HL-60/S4 treated with retinoic acid at 250 ng/mL for 4 days and 3 days (cell line): ENCODE results near the gene C17orf50.

Source experiments
- in situ Hi-C: fragments of 300-500 bp; cut with MboI; formaldehyde crosslinking; loops from 2 replicates; pipeline ENCODE4 v1.7.0; 2022; ENCODE audit warnings: low sequenced_read_pairs

C17orf50 gene

DNA sequence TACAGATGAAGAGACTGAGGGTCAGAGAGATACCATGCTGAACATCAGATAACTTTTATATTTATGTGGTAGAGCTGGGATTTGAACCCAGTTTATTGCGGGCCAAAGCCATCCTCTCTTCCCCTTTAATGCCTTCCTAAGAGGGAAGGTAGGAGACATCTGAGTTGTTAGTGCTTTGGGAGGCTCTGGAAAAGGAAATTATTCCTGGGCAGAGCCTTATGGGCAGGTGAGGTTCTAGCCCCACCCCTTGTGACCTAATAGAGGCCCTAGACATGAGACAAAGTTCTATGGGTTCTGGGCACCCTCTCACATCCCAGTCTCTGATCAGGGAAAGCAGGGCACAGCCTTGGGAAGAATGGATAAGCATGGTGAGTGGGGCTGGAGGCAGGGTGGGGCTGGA, at the start of gene C17orf50:
C17orf50 (plus strand) TSS at position 301 of the 400 bp plus-strand sequence; CDS start at position 356, 55 bp downstream.
- in situ Hi-C loops, result no loop called here

DNA sequence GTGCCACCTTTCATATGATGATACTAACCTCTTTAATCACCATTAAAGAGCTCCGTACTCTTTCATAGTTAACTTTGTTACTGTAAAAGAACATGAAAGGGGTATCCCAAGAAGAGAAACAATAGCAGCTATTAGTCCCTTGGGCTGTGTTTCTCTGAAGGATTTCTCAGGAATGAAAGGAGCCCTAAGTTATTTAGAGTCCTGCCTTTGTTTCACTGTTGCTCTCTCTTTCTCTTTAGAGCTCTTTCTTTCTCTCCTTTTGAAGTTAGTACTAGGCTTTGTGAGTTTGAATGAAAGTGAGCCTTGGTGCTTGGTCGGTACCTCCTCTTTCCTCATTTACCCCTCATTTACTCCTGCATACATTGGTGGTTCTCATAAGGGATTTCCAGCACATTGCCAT, 49.7 kb upstream of the C17orf50 start:
- in situ Hi-C loops, result no loop called here

DNA sequence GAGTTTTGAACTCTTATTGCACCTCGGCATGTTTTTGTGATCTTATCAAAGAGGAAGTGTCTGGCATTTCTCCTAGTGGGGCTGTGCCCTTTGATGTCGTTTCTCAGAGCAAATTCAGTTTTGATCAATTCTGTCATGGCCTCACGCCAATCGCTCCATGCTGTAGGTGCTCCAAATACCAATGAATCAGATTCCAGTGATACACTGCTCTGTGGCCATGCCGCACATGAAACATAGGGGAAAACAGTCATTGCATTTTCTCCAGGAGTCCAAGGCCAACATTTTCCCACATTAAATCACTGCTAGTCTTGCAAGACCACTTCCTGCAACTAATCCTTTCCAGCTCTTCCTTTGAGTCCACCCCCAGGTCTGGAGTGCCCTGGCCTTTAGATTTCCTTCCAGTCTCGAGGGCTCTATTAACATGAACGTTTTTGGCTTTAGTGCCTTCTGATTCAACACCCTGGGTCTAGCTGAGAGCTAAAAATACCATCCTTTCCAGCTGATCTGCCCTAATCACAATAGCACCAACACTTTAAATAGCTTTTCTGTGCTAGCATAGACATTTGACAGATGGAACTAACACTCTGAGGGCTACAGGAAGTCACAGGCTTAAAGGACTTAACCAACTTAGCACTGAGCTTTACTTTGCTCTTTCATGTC, 47.5 kb upstream of the C17orf50 start:
- in situ Hi-C loops, result no loop called here

DNA sequence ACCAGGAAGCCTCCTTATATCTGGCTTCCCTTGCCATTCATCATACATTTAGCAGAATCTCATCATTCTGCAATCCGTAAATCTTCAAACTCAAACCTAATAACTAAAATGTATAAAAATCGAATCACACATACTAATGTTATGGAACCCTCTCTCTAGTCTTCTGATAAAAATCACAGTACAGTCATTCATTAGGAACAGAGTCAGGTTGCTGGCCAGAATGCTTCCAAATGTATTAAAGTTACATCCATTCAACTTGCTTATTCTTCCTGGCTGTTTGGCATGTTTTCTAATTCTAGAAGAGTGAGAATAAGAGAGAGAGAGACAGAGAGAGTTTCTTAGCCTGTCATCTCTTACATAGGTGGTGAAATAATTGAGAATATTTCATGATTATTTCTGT, 45.7 kb upstream of the C17orf50 start:
- in situ Hi-C loops, result no loop called here

DNA sequence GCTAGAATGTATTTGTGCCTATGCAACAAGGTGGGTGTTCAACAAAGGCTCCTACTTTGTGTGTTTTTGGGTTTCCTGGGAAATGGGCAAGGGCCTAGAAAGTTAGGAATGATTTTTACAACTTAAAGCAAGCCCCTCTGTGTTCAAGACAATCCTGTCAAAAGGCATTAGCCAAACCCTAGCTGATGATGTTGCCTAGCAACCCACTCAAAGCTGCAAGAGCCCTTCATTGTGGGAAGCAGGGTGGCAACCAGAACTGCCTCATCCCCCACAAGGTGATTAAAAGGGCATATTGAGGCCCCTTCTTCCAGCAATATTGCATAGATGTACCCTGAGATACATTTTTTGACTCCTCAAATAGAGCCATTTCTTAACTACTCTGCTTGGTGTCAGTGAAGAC, 45.3 kb upstream of the C17orf50 start:
- in situ Hi-C loops, result no loop called here

GRCh38 chr17:35716173-35716572, 44.5 kb upstream of the C17orf50 start:
- in situ Hi-C loops, result no loop called here

- in situ Hi-C loops, result no loop called here
These were observed 43.7 kb upstream of the C17orf50 start for GRCh38 chr17:35716897-35717465.

DNA sequence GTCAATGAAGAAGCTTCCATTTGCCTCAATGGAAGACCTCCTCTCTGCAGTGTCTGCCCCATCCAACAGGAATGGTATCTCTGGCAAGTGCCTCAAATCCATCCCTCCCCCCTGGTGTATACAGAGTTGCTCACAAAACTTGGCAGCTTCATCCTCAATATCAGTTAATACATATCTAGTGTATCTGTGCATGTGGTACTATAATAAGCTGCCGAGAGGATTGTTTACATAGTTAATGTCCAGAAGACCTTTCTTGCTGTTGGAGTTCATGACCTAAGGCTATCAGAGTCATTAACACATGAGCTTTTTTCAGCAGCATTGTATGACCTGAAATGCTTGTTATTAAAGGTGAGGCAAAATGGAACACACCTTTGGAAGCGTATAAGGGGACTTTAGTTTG, 43.2 kb upstream of the C17orf50 start:
- in situ Hi-C loops, result no loop called here

- in situ Hi-C loops, result no loop called here
These were observed 37.0 kb upstream of the C17orf50 start for GRCh38 chr17:35723735-35724134.

GRCh38 chr17:35725058-35725457, 35.6 kb upstream of the C17orf50 start:
- in situ Hi-C loops, result loop anchor here (25.0 kb wide), 2 partner anchors 113 to 413 kb away; no protein-coding TSS in a partner anchor

DNA sequence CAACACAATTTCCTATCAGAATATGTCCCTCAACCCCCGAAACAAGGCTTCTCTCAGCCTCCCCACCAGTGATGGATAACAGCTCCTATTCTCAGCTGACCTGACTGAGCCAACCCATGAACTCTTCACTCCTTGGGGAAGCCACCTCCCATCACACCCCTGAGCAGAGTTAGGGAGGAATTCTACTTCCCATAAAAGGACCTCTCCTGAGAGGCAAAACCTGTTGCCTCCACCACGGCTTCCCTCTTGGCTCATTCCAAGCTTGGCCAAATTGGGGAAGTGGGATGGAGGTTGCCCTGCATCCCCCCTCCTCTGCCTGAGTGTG, 34.9 kb upstream of the C17orf50 start:
- in situ Hi-C loops, result loop anchor here (25.0 kb wide), 2 partner anchors 113 to 413 kb away; no protein-coding TSS in a partner anchor

GRCh38 chr17:35726127-35726952, 34.3 kb upstream of the C17orf50 start:
- in situ Hi-C loops, result loop anchor here (25.0 kb wide), 2 partner anchors 114 to 414 kb away; no protein-coding TSS in a partner anchor

GRCh38 chr17:35726953-35727460, 33.7 kb upstream of the C17orf50 start:
- in situ Hi-C loops, result loop anchor here (25.0 kb wide), 2 partner anchors 115 to 415 kb away; no protein-coding TSS in a partner anchor

- in situ Hi-C loops, result loop anchor here (25.0 kb wide), 2 partner anchors 115 to 415 kb away; no protein-coding TSS in a partner anchor
These were observed 33.1 kb upstream of the C17orf50 start for GRCh38 chr17:35727635-35728034.

- in situ Hi-C loops, result loop anchor here (25.0 kb wide), 2 partner anchors 116 to 416 kb away; no protein-coding TSS in a partner anchor
These were observed 32.1 kb upstream of the C17orf50 start for GRCh38 chr17:35728551-35728950.

DNA sequence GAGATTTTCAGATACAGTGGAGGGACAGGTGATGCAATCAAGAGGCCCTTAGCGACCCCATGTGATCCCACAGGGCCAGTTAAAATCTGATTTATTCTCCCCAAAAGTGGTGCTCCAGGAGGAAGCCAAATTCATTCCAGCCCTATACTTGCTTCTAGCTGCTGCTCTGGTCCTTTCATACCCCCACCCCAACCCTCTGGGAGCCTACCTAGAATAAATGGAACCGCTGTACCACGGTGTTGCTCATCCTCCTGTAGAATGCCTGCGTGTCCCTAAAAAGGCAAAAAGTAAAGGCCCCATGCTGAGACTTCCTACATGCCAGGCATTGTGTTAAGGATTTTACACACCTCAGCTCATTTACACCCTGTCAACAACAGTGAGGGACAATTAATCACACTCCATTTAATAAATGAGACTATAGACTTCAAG, 31.3 kb upstream of the C17orf50 start:
- in situ Hi-C loops, result loop anchor here (25.0 kb wide), 2 partner anchors 117 to 417 kb away; no protein-coding TSS in a partner anchor

DNA sequence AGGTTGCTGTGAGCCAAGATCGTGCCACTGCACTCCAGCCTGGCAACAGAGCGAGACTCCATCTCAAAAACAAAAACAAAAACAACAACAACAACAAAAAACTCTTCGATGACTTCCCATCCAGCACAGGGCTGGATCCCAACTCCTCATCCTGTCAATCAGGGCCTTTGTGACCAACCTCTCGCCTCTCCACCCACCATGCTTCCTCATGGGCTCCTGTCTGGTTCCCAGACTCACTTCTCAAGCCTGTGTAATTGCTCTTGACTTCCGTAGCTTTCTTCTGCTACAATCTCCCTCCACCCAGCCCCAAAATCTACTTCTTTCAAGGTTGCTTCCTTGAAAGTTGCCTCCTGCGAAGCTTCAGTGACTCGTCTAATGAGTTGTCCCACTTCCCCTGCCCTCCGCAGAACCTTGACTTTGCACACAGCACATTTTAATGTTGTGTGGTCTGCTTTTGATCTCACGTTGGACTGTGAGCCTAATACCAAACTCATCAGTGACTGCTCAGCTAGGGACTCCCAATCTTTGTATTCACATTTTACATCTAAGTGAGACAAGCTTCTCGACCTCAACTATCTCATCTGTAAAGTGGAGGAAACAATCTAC, 30.2 kb upstream of the C17orf50 start:
- in situ Hi-C loops, result loop anchor here (25.0 kb wide), 2 partner anchors 118 to 418 kb away; no protein-coding TSS in a partner anchor

DNA sequence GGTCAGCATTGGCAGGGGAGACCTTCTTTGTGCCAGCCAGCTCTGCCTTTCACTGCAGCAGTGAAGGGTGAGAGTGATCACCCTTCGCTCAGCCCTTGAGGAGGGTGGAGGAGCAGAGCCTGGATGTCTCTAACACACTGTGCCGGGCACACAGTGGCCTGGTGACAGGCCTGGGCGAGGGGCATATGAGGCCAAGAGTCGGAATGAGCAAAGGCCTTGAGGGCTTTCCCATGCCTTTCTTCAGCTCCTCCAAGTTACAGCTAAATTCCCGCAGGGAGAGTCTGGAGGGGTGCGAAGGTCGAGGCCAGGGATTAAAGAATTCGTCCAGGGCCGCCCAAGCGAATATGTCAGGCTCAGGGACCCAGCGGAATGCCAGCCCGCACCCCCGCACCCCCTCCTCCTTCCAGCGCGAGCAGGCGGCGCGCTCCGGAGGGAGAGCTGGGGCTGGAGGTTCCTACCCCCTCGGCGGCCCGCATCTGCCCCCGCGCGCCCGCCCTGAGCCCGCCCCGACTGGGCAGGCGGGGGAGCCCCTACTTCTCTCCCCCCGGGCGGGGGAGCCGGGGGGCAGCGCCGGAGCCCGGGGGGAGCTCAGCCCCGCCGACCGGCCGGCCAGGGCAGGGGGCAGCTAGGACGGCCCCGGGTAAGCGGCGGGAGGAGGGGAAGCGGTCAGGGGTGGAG, 29.3 kb upstream of the C17orf50 start, which contains the start of gene RASL10B:
RASL10B (plus strand) TSS at position 401 of the 678 bp plus-strand sequence. CDS start 3,546 bp downstream, outside the sequence.
- in situ Hi-C loops, result loop anchor here (25.0 kb wide), 2 partner anchors 119 to 419 kb away; no protein-coding TSS in a partner anchor

- in situ Hi-C loops, result loop anchor here (25.0 kb wide), 2 partner anchors 120 to 420 kb away; no protein-coding TSS in a partner anchor
These were observed 28.5 kb upstream of the C17orf50 start for GRCh38 chr17:35731917-35732805.
